ENCODE results near the gene GATA5.

GATA5 gene

DNA sequence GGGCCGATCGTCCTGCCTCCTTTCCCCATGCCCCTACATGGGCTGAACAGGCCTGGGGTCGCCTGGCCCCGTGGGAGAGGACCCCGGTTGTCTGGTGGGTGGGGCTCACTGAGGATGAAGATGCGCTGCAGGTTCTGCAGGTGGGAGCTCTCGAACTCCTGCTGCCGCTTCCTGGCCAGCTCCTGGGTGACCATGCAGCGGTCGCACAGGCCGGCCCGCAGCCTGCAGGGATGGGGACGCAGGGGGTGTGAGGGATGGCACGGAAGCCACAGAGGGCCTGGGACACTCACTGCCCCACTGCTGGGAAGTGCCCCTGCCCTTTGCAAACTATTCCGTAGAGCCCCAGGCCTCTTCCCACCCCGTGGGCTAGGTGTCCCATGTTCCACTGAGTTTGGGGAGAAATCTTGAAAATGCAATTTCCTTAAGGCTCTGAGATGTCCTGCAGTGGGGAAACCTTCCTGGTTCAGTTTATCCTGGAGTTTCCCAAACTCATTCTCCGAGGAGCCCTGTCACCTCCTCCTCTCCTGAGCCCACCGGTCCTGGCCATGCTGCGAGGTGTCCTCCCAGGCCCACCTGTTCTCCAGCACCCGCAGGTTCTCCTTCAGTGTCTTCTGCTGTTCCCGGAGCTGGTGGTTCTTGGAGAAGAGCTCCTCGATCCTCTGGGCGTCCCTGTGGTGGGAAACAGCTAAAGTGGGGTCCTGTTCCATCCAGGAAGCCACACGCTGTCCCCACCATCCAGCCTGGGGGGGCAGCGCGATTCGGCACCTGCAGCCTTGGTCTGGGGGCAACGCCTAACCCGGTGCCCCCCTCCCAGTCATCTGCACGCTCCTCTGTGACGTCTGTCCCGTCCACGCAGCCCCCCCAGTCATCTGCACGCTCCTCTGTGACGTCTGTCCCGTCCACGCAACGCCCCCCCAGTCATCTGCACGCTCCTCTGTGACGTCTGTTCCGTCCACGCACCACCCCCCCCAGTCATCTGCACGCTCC, 58.9 kb downstream of the GATA5 start:
- DNase-seq (ENCODE audit: low read depth, low spot score), result no peak

DNA sequence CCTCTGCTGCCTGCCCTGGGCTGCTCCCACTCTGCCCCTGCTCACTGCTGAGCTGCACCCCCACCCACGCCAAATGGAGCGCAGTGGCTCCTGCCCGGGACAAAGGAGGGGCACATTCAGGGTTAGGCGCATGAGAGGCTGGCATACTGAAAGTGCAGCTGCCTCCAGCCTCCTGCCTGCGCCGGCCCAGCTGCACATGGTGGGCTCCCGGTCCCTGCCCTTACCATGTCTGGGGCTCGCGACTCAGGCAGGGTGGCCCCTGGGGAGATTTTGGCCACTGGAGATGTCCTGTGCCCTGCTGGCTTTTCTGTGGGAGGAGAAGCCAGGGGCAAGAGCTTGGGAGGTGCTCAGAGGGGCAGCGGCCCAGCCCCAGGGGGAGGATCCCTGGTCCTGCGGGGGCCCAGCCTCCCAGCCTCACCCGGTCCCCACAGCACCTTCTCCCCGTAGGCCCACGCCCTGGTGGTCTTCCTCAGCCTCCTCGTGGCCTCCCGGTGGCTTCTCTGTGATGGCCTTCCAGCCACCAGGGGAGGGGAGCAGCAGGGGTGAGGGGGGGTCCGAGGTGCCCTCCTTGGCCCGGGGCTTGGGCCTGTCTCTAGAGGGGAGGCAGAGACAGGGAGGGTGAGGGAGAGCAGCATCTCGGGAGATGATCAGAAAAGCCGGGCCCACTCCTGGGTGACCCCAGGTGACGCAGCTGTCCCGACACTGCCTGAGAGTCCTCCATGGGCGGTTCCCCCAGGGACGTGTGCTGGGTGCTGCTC, 60.3 kb downstream of the GATA5 start:
- DNase-seq (ENCODE audit: low read depth, low spot score), result no peak

DNA sequence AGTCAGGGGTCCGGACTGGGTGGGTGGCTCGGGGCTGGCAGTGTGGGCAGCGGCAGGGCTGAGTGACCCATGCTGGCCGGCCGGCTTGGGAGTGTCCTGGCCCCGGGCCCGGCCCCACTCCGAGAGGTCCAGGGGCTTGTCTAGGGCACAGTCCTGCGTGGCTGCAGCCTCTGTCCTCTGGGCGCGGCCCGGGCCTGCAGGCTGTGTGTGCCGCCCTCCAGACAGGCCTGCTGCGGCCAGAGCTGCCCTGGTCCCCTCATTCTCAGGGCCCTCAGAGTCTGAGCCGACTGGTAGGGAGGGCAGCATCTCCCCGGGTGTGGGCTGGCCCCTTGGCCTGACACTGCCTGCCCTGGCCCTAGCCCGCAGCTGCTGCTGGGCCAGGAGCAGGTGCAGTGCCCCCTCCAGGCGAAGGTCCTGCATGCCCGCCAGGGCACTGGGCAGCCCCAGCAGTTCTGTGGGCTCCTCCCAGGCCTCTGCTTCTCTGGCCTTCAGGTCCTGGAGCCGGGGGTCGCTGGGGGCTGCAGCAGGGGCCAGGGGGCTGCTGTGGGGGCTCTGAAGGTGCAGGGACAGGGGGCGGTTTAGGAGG, 61.8 kb downstream of the GATA5 start:
- DNase-seq (ENCODE audit: low read depth, low spot score), result no peak
